ENCODE results near the gene ZNF43. TPM values are rescaled to one million over a fixed set of nuclear protein-coding genes. Genes with fewer than 3 reads are reported as not detected.

Gene ZNF43
- total RNA-seq, 1 experiment from 2014 or later: 51.6 TPM

GRCh38 chr19:21833733-21834132 is 2.2 kb downstream of the ZNF43 start:
- Histone ChIP-seq H3K79me1 (ENCODE audit: insufficient read depth, low read depth, low read length, poor library complexity, severe bottlenecking) (peaks cover 4% of the 10 kb centered on the region), H3K9me3 (ENCODE audit: control insufficient read depth, low read depth, low read length) (no peaks in the 10 kb centered on the region), H3K27ac (ENCODE audit: insufficient read length, low read depth, low read length) (no peak overlapping the region), H3K9ac (ENCODE audit: extremely low read depth, insufficient read length, low read length) (no peak overlapping the region), H2BK15ac (ENCODE audit: low read depth, low read length) (no peak overlapping the region), H4K8ac (replicated peaks; ENCODE audit: insufficient read length, low read depth, low read length) (no peak overlapping the region), H3K23ac (ENCODE audit: insufficient read length, low read depth, low read length) (no peak overlapping the region), H3K18ac (ENCODE audit: insufficient read length, low read depth, low read length) (no peak overlapping the region), H4K5ac (ENCODE audit: insufficient read length, low read depth, low read length) (no peak overlapping the region), H3T11ph (ENCODE audit: low read length) (no peak overlapping the region), H3K4me1 (ENCODE audit: insufficient read depth, low read length) (no peaks in the 10 kb centered on the region), H4K20me1 (ENCODE audit: control insufficient read depth, insufficient read depth, insufficient read length) (no peaks in the 10 kb centered on the region), H2BK120ac (ENCODE audit: low read depth, low read length, poor library complexity, severe bottlenecking) (no peak overlapping the region), H3K4me2 (ENCODE audit: insufficient read depth, insufficient read length, low read length) (no peak overlapping the region), H2BK20ac (ENCODE audit: low read depth, low read length, poor library complexity, severe bottlenecking) (no peak overlapping the region), H3K23me2 (ENCODE audit: insufficient read length, low read depth, low read length, poor library complexity, severe bottlenecking) (no peaks in the 10 kb centered on the region), H3K56ac (ENCODE audit: insufficient read length, low read depth, low read length) (no peak overlapping the region), H2AFZ (ENCODE audit: low read length) (no peak overlapping the region), H3K79me2 (ENCODE audit: insufficient read depth, low read length) (no peaks in the 10 kb centered on the region; the same call in 1 of the 2 replicates), H2BK5ac (ENCODE audit: insufficient read length, low read length) (no peak overlapping the region), H2AK5ac (ENCODE audit: insufficient read length, low read length) (no peak overlapping the region), H4K91ac (ENCODE audit: insufficient read length, low read depth, low read length) (no peak overlapping the region), H2BK12ac (ENCODE audit: insufficient read length, low read depth, low read length) (no peak overlapping the region), H3K27me3 (ENCODE audit: insufficient read depth, low read length) (no peaks in the 10 kb centered on the region), H3K4ac (ENCODE audit: low read depth, low read length) (no peak overlapping the region), H3K14ac (ENCODE audit: insufficient read depth, low read length) (no peak overlapping the region)
- TF ChIP-seq, protein P1, sequence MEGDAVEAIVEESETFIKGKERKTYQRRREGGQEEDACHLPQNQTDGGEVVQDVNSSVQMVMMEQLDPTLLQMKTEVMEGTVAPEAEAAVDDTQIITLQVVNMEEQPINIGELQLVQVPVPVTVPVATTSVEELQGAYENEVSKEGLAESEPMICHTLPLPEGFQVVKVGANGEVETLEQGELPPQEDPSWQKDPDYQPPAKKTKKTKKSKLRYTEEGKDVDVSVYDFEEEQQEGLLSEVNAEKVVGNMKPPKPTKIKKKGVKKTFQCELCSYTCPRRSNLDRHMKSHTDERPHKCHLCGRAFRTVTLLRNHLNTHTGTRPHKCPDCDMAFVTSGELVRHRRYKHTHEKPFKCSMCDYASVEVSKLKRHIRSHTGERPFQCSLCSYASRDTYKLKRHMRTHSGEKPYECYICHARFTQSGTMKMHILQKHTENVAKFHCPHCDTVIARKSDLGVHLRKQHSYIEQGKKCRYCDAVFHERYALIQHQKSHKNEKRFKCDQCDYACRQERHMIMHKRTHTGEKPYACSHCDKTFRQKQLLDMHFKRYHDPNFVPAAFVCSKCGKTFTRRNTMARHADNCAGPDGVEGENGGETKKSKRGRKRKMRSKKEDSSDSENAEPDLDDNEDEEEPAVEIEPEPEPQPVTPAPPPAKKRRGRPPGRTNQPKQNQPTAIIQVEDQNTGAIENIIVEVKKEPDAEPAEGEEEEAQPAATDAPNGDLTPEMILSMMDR (conservative IDR thresholded peaks at IDR 0.05): no peak
- no peak for DNase-seq
- Mint-ChIP-seq H3K27ac (peak overlapping the region in 1 of 3 experiments; percentile 61; a peak in 2 of 7 replicates), H3K9me3 (peaks cover 17 to 39% of the 10 kb centered on the region in 2 experiments), H3K4me1 (peaks cover 6 to 17% of the 10 kb centered on the region in 2 experiments), H3K27me3 (ENCODE audit: low read depth) (peaks cover 2% of the 10 kb centered on the region; the same call in 1 of the 2 replicates), H3K4me3 (peak overlapping the region; percentile 38 to 59; a peak in 3 of 5 replicates), H3K36me3 (ENCODE audit: insufficient read depth in 1 of 3, low read depth in 3 of 3) (peaks cover 43 to 54% (median 43%) of the 10 kb centered on the region in 3 experiments)
- WGBS (ENCODE audit: extremely low coverage, insufficient read length, low lambda C conversion rate): no CpG with 5 or more reads among the region's 10 CpGs

All from H9 (cell line).